ENCODE results near the gene CIRBP.

DNA sequence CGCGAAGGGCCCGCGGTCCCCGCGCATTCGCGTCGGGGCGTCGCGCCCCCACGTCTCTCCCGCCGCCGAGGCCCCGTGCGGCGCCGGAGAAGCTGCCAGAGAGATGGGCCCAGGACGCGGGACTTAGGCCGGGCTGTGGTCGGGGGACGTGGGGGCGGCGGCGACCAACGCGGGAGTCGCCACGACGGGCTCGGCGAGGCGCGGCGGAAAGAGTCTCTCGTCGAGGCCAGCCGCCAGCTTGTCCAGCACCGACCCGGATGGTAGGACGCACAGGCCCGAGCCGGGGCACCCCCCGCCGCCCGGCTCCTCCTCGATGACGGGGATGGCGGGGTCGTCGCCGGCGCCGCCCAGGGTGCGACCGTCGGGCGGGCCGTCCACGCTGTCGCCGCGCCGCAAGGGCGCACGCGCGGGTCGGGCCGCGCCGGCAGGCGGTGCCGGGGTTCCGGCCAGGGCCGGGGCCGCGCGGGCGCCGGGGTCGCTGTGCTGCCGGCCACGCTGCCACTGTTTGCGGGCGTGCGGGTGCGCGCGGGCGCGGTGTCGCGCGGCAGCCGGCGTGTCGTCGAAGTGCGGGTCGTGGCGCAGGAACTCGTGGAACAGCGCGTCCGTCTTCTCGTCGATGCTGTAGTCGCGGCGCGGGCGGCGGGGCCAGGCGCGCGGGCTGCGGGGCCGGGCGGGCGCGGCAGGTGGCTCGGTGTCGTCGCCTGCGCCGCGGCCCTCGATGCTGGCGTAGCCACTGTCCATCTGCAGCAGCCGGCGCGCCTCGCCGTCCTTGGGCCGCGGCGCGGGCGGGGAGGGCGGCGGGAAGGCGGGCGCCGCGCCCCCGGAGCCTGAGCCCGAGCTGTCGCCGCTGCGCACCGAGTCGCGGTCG, 39.8 kb upstream of the CIRBP start:
- TF ChIP-seq, protein P1, sequence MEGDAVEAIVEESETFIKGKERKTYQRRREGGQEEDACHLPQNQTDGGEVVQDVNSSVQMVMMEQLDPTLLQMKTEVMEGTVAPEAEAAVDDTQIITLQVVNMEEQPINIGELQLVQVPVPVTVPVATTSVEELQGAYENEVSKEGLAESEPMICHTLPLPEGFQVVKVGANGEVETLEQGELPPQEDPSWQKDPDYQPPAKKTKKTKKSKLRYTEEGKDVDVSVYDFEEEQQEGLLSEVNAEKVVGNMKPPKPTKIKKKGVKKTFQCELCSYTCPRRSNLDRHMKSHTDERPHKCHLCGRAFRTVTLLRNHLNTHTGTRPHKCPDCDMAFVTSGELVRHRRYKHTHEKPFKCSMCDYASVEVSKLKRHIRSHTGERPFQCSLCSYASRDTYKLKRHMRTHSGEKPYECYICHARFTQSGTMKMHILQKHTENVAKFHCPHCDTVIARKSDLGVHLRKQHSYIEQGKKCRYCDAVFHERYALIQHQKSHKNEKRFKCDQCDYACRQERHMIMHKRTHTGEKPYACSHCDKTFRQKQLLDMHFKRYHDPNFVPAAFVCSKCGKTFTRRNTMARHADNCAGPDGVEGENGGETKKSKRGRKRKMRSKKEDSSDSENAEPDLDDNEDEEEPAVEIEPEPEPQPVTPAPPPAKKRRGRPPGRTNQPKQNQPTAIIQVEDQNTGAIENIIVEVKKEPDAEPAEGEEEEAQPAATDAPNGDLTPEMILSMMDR (conservative IDR thresholded peaks at IDR 0.05; ENCODE audit: low read depth, low read length), result no peak
- TF ChIP-seq EZH2 (IDR thresholded peaks at IDR 0.05; ENCODE audit: low read length, unreplicated experiment), result no peak
